ENCODE data around the gene SCEL. TPM values are rescaled to one million over a fixed set of nuclear protein-coding genes. Genes with fewer than 3 reads are reported as not detected.

Gene SCEL
- total RNA-seq, 1 experiment from 2014 or later, result 3.5 TPM

GRCh38 chr13:77558016-77558415 is 22.5 kb downstream of the SCEL start:
- H3K9ac ChIP-seq (ENCODE audit: low read length), result no peak overlapping the region
- no peaks in the 10 kb centered on the region for H3K27me3 ChIP-seq (ENCODE audit: low read length)
- POLR2A ChIA-PET (ENCODE audit: unreplicated experiment), result no interaction called here
- TF ChIP-seq, protein P1, sequence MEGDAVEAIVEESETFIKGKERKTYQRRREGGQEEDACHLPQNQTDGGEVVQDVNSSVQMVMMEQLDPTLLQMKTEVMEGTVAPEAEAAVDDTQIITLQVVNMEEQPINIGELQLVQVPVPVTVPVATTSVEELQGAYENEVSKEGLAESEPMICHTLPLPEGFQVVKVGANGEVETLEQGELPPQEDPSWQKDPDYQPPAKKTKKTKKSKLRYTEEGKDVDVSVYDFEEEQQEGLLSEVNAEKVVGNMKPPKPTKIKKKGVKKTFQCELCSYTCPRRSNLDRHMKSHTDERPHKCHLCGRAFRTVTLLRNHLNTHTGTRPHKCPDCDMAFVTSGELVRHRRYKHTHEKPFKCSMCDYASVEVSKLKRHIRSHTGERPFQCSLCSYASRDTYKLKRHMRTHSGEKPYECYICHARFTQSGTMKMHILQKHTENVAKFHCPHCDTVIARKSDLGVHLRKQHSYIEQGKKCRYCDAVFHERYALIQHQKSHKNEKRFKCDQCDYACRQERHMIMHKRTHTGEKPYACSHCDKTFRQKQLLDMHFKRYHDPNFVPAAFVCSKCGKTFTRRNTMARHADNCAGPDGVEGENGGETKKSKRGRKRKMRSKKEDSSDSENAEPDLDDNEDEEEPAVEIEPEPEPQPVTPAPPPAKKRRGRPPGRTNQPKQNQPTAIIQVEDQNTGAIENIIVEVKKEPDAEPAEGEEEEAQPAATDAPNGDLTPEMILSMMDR (conservative IDR thresholded peaks at IDR 0.05; ENCODE audit: low read depth, low read length), result no peak
- no peak for TF ChIP-seq EZH2 (IDR thresholded peaks at IDR 0.05; ENCODE audit: low read length, unreplicated experiment)
- TF ChIP-seq EZH2phosphoT487 (IDR thresholded peaks at IDR 0.05; ENCODE audit: borderline replicate concordance, low read length), result no peak
- H3K4me3 ChIP-seq (ENCODE audit: low read length), result no peak overlapping the region
- no peaks in the 10 kb centered on the region for H4K20me1 ChIP-seq (ENCODE audit: low read length)
- H3K9me2 ChIP-seq (replicated peaks; ENCODE audit: low read length), result no peaks in the 10 kb centered on the region
- H3K79me2 ChIP-seq (ENCODE audit: low read length), result no peaks in the 10 kb centered on the region
- H3K36me3 ChIP-seq (ENCODE audit: low read depth, low read length), result no peaks in the 10 kb centered on the region
- H3K27ac ChIP-seq (ENCODE audit: low read length), result no peak overlapping the region; the same call in 1 of the 2 replicates
- H2AFZ ChIP-seq (ENCODE audit: low read length), result no peak overlapping the region
- H3F3A ChIP-seq (ENCODE audit: low read length, unreplicated experiment), result no peaks in the 10 kb centered on the region
- DNase-seq (no peak), ATAC-seq (no peak)
- peak overlapping the region; percentile 80; the same call in 1 of the 2 replicates for H3K4me2 ChIP-seq (ENCODE audit: low read length)
- CTCF ChIA-PET, result no interaction called here
- intact Hi-C loops (cut with micrococcal nuclease), result no loop called here
- no TSS peak for BruUV-seq (replicated peaks)
- H3K9me3 ChIP-seq (ENCODE audit: low read length), result no peaks in the 10 kb centered on the region
- peaks cover 20% of the 10 kb centered on the region for H3K4me1 ChIP-seq (ENCODE audit: insufficient read depth, low read length)

- intact Hi-C loops (cut with micrococcal nuclease), result no loop called here
- H3K27ac ChIP-seq (ENCODE audit: low read length), result no peak overlapping the region
- no peaks in the 10 kb centered on the region for H3K9me3 ChIP-seq (ENCODE audit: low read length)
- H3K4me1 ChIP-seq (ENCODE audit: insufficient read depth, low read length), result peaks cover 20% of the 10 kb centered on the region
- ChIA-PET POLR2A (ENCODE audit: unreplicated experiment) (no interaction called here), CTCF (interaction anchor here (0.6 to 0.9 kb wide), 2 partner anchors 42 to 570 kb away, joined by 3 read pairs; no protein-coding TSS in a partner anchor)
- peak; percentile 54 for DNase-seq
- H3K27me3 ChIP-seq (ENCODE audit: low read length), result no peaks in the 10 kb centered on the region
- H3K36me3 ChIP-seq (ENCODE audit: low read depth, low read length), result no peaks in the 10 kb centered on the region
- no peak overlapping the region for H3K9ac ChIP-seq (ENCODE audit: low read length)
- TF ChIP-seq, protein P1 (conservative IDR thresholded peaks at IDR 0.05; ENCODE audit: low read depth, low read length), result no peak
- TF ChIP-seq EZH2 (IDR thresholded peaks at IDR 0.05; ENCODE audit: low read length, unreplicated experiment) (no peak), EZH2phosphoT487 (IDR thresholded peaks at IDR 0.05; ENCODE audit: borderline replicate concordance, low read length) (no peak)
- no peak overlapping the region for H2AFZ ChIP-seq (ENCODE audit: low read length)
- no peaks in the 10 kb centered on the region for H3K79me2 ChIP-seq (ENCODE audit: low read length)
- no peak; the same call in 1 of the 2 replicates for ATAC-seq
- no peak overlapping the region for H3K4me3 ChIP-seq (ENCODE audit: low read length)
- H3F3A ChIP-seq (ENCODE audit: low read length, unreplicated experiment), result no peaks in the 10 kb centered on the region
- no peaks in the 10 kb centered on the region for H4K20me1 ChIP-seq (ENCODE audit: low read length)
- H3K9me2 ChIP-seq (replicated peaks; ENCODE audit: low read length), result no peaks in the 10 kb centered on the region
- no TSS peak for BruUV-seq (replicated peaks)
- H3K4me2 ChIP-seq (ENCODE audit: low read length), result no peak overlapping the region
These were observed 27.6 kb downstream of the SCEL start for GRCh38 chr13:77563111-77563510.

GRCh38 chr13:77565635-77566034 is 30.1 kb downstream of the SCEL start:
- no peaks in the 10 kb centered on the region for H3K27me3 ChIP-seq (ENCODE audit: low read length)
- H3F3A ChIP-seq (ENCODE audit: low read length, unreplicated experiment), result no peaks in the 10 kb centered on the region
- H3K27ac ChIP-seq (ENCODE audit: low read length), result no peak overlapping the region
- TF ChIP-seq, protein P1 (conservative IDR thresholded peaks at IDR 0.05; ENCODE audit: low read depth, low read length), result peak; percentile 73
- TF ChIP-seq EZH2phosphoT487 (IDR thresholded peaks at IDR 0.05; ENCODE audit: borderline replicate concordance, low read length), result no peak
- peak; percentile 67 for ATAC-seq
- no peak overlapping the region for H3K4me2 ChIP-seq (ENCODE audit: low read length)
- H3K79me2 ChIP-seq (ENCODE audit: low read length), result no peaks in the 10 kb centered on the region
- no peaks in the 10 kb centered on the region for H3K9me3 ChIP-seq (ENCODE audit: low read length)
- ChIA-PET CTCF (interaction anchor here (0.6 to 1.1 kb wide), 2 partner anchors 49 to 73 kb away, joined by 3 to 6 read pairs; no protein-coding TSS in a partner anchor), POLR2A (ENCODE audit: unreplicated experiment) (no interaction called here)
- intact Hi-C loops (cut with micrococcal nuclease), result loop anchor here (1.0 to 5.0 kb wide), 4 partner anchors 43 to 238 kb away; partner anchors contain the start of gene MYCBP2
- no peak overlapping the region for H2AFZ ChIP-seq (ENCODE audit: low read length)
- peak; percentile 66 for DNase-seq
- BruUV-seq (replicated peaks), result no TSS peak
- 0 out of 2 replicates have a peak, but pooled peaks cover 3% of the 10 kb centered on the region for H3K4me1 ChIP-seq (ENCODE audit: insufficient read depth, low read length)
- H3K9ac ChIP-seq (ENCODE audit: low read length), result no peak overlapping the region
- no peaks in the 10 kb centered on the region for H4K20me1 ChIP-seq (ENCODE audit: low read length)
- H3K9me2 ChIP-seq (replicated peaks; ENCODE audit: low read length), result no peaks in the 10 kb centered on the region
- H3K4me3 ChIP-seq (ENCODE audit: low read length), result no peak overlapping the region
- no peaks in the 10 kb centered on the region for H3K36me3 ChIP-seq (ENCODE audit: low read depth, low read length)
